Measurements from ENCODE around the gene B3GNT4.

DNA sequence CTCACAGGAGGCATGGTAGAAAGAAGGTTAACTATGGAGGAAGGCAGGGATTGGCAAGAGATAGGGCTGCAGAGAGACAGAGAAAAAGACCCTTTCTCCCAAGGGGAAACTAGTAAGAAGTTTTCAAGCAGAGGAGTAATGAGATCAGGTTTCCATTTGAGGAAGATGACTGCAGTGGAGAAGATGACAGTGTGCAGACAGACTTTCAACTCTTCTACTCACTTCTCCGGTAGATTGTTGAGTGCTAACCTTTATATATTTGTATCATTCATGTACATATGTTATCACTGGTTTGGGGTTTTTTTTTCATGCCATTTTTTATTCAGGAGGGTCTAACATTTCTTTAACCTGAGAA lies 5.9 kb upstream of the B3GNT4 start:
- no peak for TF ChIP-seq EZH2 (IDR thresholded peaks at IDR 0.05; ENCODE audit: borderline replicate concordance, low read depth, low read length, severe bottlenecking)
- TF ChIP-seq, protein P1, sequence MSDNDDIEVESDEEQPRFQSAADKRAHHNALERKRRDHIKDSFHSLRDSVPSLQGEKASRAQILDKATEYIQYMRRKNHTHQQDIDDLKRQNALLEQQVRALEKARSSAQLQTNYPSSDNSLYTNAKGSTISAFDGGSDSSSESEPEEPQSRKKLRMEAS (IDR thresholded peaks at IDR 0.05; ENCODE audit: insufficient read depth, insufficient read length): no peak
